B cell (primary cell): ENCODE measurements around the gene CDH2. TPM values are rescaled to one million over a fixed set of nuclear protein-coding genes. Genes with fewer than 3 reads are reported as not detected.

Source experiments
- ATAC-seq: fragments of 200-7000 bp; cut with Tn5 transposase; one replicate; pipeline ENCODE4 v1.10.0; 2021; ENCODE audit warnings: low read depth, mild to moderate bottlenecking, moderate number of reproducible peaks, moderate library complexity
- CTCF ChIA-PET: fragments of 350-600 bp; sonication (Branson Sonifier 250); formaldehyde crosslinking; loops from one replicate; lab custom pipeline; 2021; ENCODE audit warnings: antibody characterized with exemption, inconsistent platforms; lab: Charles Lee
- POLR2A ChIA-PET: fragments of 350-600 bp; sonication (Branson Sonifier 250); formaldehyde crosslinking; loops from one replicate; lab custom pipeline; 2021; ENCODE audit warnings: antibody characterized with exemption; lab: Charles Lee
- DNase-seq: peaks from one replicate; pipeline ENCODE4 v3.0.0; 2013
- H2AFZ ChIP-seq: 2 replicates; pipeline ENCODE4 v1.6.1; 2012; ENCODE audit warnings: mild to moderate bottlenecking, low read depth, low read length; ENCODE audit not compliant: insufficient read depth, poor library complexity, severe bottlenecking
- H3K27ac ChIP-seq, 2 donors: 1 replicate in 1 of 2; 2 replicates in 1 of 2; pipeline ENCODE4 v1.5.1; 2012 to 2013; ENCODE audit warnings: low read length in 2 of 2, mild to moderate bottlenecking in 2 of 2, moderate library complexity in 1 of 2
- H3K27me3 ChIP-seq, 4 experiments: fragments of 200-600 bp in 1 of 4; sonication (generic) in 1 of 4; replicated peaks in 1 of 4; 1 replicate in 2 of 4; 2 replicates in 2 of 4; pipeline versions ENCODE4 v1.6.1 to v1.7.0; 2013 to 2016; ENCODE audit warnings: low read length in 3 of 4, mild to moderate bottlenecking in 2 of 4, mixed read lengths in 1 of 4, moderate library complexity in 1 of 4; ENCODE audit not compliant: insufficient read depth in 4 of 4, control insufficient read depth in 3 of 4; ENCODE audit errors: control extremely low read depth in 1 of 4
- H3K36me3 ChIP-seq, 2 experiments: replicated peaks in 1 of 2; 1 replicate in 1 of 2; 2 replicates in 1 of 2; pipeline versions ENCODE4 v1.6.1 to v1.7.1; 2013; ENCODE audit warnings: low read length in 1 of 2; ENCODE audit not compliant: insufficient read depth in 2 of 2, control insufficient read depth in 1 of 2; ENCODE audit errors: control extremely low read depth in 1 of 2, extremely low read depth in 1 of 2
- H3K4me1 ChIP-seq, 2 donors: fragments of 200-600 bp in 1 of 2; sonication (generic) in 1 of 2; 1 replicate in 1 of 2; 2 replicates in 1 of 2; pipeline versions ENCODE4 v1.5.1 to v1.6.1; 2013 to 2017; ENCODE audit warnings: low read length in 2 of 2; ENCODE audit not compliant: control insufficient read depth in 2 of 2, insufficient read depth in 2 of 2
- H3K4me2 ChIP-seq: replicated peaks from 2 replicates; pipeline ENCODE3; 2012; ENCODE audit warnings: mild to moderate bottlenecking, low read depth, low read length; ENCODE audit not compliant: poor library complexity, severe bottlenecking
- H3K4me3 ChIP-seq, 5 experiments: fragments of 200-600 bp in 1 of 5; sonication (generic) in 1 of 5; 1 replicate in 3 of 5; 2 replicates in 2 of 5; pipeline versions ENCODE4 v1.5.1 to v1.7.0; 2011 to 2016; ENCODE audit warnings: low read length in 4 of 5, mild to moderate bottlenecking in 4 of 5, low read depth in 2 of 5, control low read depth in 1 of 5, moderate library complexity in 1 of 5; ENCODE audit not compliant: insufficient read depth in 1 of 5; ENCODE audit errors: control extremely low read depth in 1 of 5, extremely low read depth in 1 of 5
- H3K79me2 ChIP-seq: fragments of 200-600 bp; sonication (generic); one replicate; pipeline ENCODE4 v1.6.0; 2016; ENCODE audit warnings: low read length; ENCODE audit not compliant: control insufficient read depth, insufficient read depth
- H3K9ac ChIP-seq: fragments of 200-600 bp; sonication (generic); 2 replicates; pipeline ENCODE4 v1.6.1; 2017; ENCODE audit warnings: mild to moderate bottlenecking, low read length, moderate library complexity
- H3K9me3 ChIP-seq, 3 donors: one replicate each; pipeline versions ENCODE4 v1.6.1 to v1.7.1; 2013; ENCODE audit warnings: low read length in 2 of 3; ENCODE audit not compliant: control insufficient read depth in 2 of 3, insufficient read depth in 1 of 3; ENCODE audit errors: control extremely low read depth in 1 of 3
- H4K20me1 ChIP-seq: 2 replicates; pipeline ENCODE4 v1.6.0; 2012; ENCODE audit warnings: mild to moderate bottlenecking, low read length; ENCODE audit not compliant: insufficient read depth, control insufficient read depth, poor library complexity, severe bottlenecking
- H3K27ac Mint-ChIP-seq: one replicate; pipeline ENCODE4 v1.8.0; 2021; ENCODE audit warnings: mixed read lengths
- H3K27me3 Mint-ChIP-seq: one replicate; pipeline ENCODE4 v1.8.0; 2021; ENCODE audit warnings: mixed read lengths
- H3K4me1 Mint-ChIP-seq: one replicate; pipeline ENCODE4 v1.8.0; 2021; ENCODE audit warnings: mixed read lengths
- H3K4me3 Mint-ChIP-seq: one replicate; pipeline ENCODE4 v1.8.0; 2021; ENCODE audit warnings: mixed read lengths
- H3K9me3 Mint-ChIP-seq: one replicate; pipeline ENCODE4 v1.8.0; 2022; ENCODE audit warnings: mixed read lengths; ENCODE audit not compliant: insufficient read depth
- CTCF ChIP-seq: fragments of 200-600 bp; IDR thresholded peaks from one replicate; pipeline ENCODE4 v1.8.0; 2022; ENCODE audit warnings: antibody characterized with exemption, mild to moderate bottlenecking
- EZH2 ChIP-seq: IDR thresholded peaks from 2 replicates; pipeline ENCODE4 v1.6.1; 2012; ENCODE audit warnings: borderline replicate concordance, low read depth, mild to moderate bottlenecking, moderate library complexity, low read length; ENCODE audit not compliant: insufficient read depth, poor library complexity, severe bottlenecking
- WGBS: methylation state at CpG from one replicate; pipeline ENCODE4 v1.1.5; 2013; ENCODE audit warnings: missing lambda C conversion rate; ENCODE audit not compliant: insufficient coverage; 5-methylcytosine and 5-hydroxymethylcytosine counted together
- intact Hi-C: fragments of 100-400 bp; cut with micrococcal nuclease; formaldehyde crosslinking; loops from one replicate; pipeline ENCODE4 v1.10.0; 2022
- polyA plus RNA-seq: library from polyadenylated mRNA; depleted of rRNA; stranded (reverse); fragments of >200 nt; gene quantifications from 2 replicates; pipeline ENCODE4 v1.2.3, GENCODE V29; 2012
- total RNA-seq, 2 donors: library from RNA; stranded (reverse); fragments of 120-200 nt in 1 of 2; gene quantifications; 1 replicate in 1 of 2; 2 replicates in 1 of 2; pipeline versions ENCODE4 v1.2.3 to v1.2.4, GENCODE V29; 2013 to 2022

Gene CDH2
- total and polyA plus RNA-seq, 2 donors (not counting 1 experiment from before 2014, with no cell fraction given) = not detected

GRCh38 chr18:28150925-28151324 lies 26.0 kb downstream of the CDH2 start:
- no peak overlapping the region for H2AFZ ChIP-seq

GRCh38 chr18:28149810-28150420 lies 27.0 kb downstream of the CDH2 start:
- H3K4me3 Mint-ChIP-seq = no peak overlapping the region
- intact Hi-C loops = no loop called here
- 90% methylated on average over 13 of the region's 14 CpGs for WGBS

More at GRCh38 chr18:28150925-28151324, 26.0 kb downstream of the CDH2 start:
- no peaks in the 10 kb centered on the region for H3K27me3 ChIP-seq
- no peaks in the 10 kb centered on the region for H3K4me1 ChIP-seq
- H3K9ac ChIP-seq = no peak overlapping the region
- no peak overlapping the region for H3K4me3 ChIP-seq
- H4K20me1 ChIP-seq = no peaks in the 10 kb centered on the region
- no peaks in the 10 kb centered on the region for H3K36me3 ChIP-seq
- H3K4me2 ChIP-seq = no peak overlapping the region
- 77% methylated on average over 1 of the region's 1 CpG for WGBS
- POLR2A ChIA-PET = no interaction called here
- H3K79me2 ChIP-seq = no peaks in the 10 kb centered on the region
- no peak overlapping the region for H3K4me3 Mint-ChIP-seq
- no peak overlapping the region for H3K27ac ChIP-seq
- H3K4me1 Mint-ChIP-seq = no peaks in the 10 kb centered on the region
- no peaks in the 10 kb centered on the region for H3K9me3 ChIP-seq
- H3K27ac Mint-ChIP-seq = no peak overlapping the region
- H3K9me3 Mint-ChIP-seq = no peaks in the 10 kb centered on the region
- intact Hi-C loops = no loop called here
- ATAC-seq (no peak), DNase-seq (no peak)
- TF ChIP-seq CTCF (no peak), EZH2 (no peak)
- H3K27me3 Mint-ChIP-seq = no peaks in the 10 kb centered on the region
- CTCF ChIA-PET = no interaction called here

More at GRCh38 chr18:28149810-28150420, 27.0 kb downstream of the CDH2 start:
- Histone ChIP-seq H3K9me3 (no peaks in the 10 kb centered on the region), H2AFZ (no peak overlapping the region), H3K27me3 (no peaks in the 10 kb centered on the region), H3K27ac (no peak overlapping the region), H4K20me1 (no peaks in the 10 kb centered on the region), H3K4me2 (no peak overlapping the region), H3K36me3 (no peaks in the 10 kb centered on the region), H3K9ac (no peak overlapping the region), H3K4me1 (no peaks in the 10 kb centered on the region), H3K79me2 (no peaks in the 10 kb centered on the region), H3K4me3 (no peak overlapping the region)
- TF ChIP-seq CTCF = no peak
- TF ChIP-seq EZH2 = no peak
- Mint-ChIP-seq H3K4me1 (no peaks in the 10 kb centered on the region), H3K27ac (no peak overlapping the region), H3K27me3 (no peaks in the 10 kb centered on the region), H3K9me3 (no peaks in the 10 kb centered on the region)
- CTCF ChIA-PET = no interaction called here
- POLR2A ChIA-PET = no interaction called here
- no peak for DNase-seq
- no peak for ATAC-seq
